WTC11 (cell line): ENCODE results near the gene SLC2A1.

Experiments
- AFF4 ChIP-seq: sonication (generic); formaldehyde crosslinking; IDR thresholded peaks from 2 replicates; pipeline ENCODE4 v1.8.1; 2023; ENCODE audit warnings: mild to moderate bottlenecking, missing genetic modification reagents, borderline replicate concordance
- ATF3 ChIP-seq: sonication (generic); formaldehyde crosslinking; conservative IDR thresholded peaks from 2 replicates; pipeline ENCODE4 v1.8.1; 2022; ENCODE audit warnings: mild to moderate bottlenecking, missing genetic modification reagents
- ESRRA ChIP-seq: sonication (generic); formaldehyde crosslinking; IDR thresholded peaks from 2 replicates; pipeline ENCODE4 v1.8.1; 2022; ENCODE audit warnings: mild to moderate bottlenecking, missing genetic modification reagents, borderline replicate concordance
- HMGA2 ChIP-seq: fragments of 250-450 bp; sonication (Bioruptor Pico); IDR thresholded peaks from 2 replicates; pipeline ENCODE4 v1.4.0; 2021; ENCODE audit warnings: mild to moderate bottlenecking, moderate library complexity
- JUN ChIP-seq: sonication (generic); formaldehyde crosslinking; IDR thresholded peaks from 2 replicates; pipeline ENCODE4 v1.8.0; 2023; ENCODE audit warnings: mild to moderate bottlenecking, missing genetic modification reagents
- NR1H2 ChIP-seq: sonication (generic); formaldehyde crosslinking; IDR thresholded peaks from 2 replicates; pipeline ENCODE4 v1.9.0; 2021; ENCODE audit warnings: mild to moderate bottlenecking, moderate library complexity, missing genetic modification reagents
- RELA ChIP-seq: sonication (generic); formaldehyde crosslinking; IDR thresholded peaks from 2 replicates; pipeline ENCODE4 v1.8.1; 2022; ENCODE audit warnings: missing genetic modification reagents, mild to moderate bottlenecking, borderline replicate concordance
- SMAD3 ChIP-seq: sonication (generic); formaldehyde crosslinking; IDR thresholded peaks from 2 replicates; pipeline ENCODE4 v1.8.0; 2022; ENCODE audit warnings: missing genetic modification reagents, mild to moderate bottlenecking, borderline replicate concordance
- TP53 ChIP-seq: sonication (generic); formaldehyde crosslinking; IDR thresholded peaks from 2 replicates; pipeline ENCODE4 v1.8.1; 2023; ENCODE audit warnings: mild to moderate bottlenecking, missing genetic modification reagents
- TF ChIP-seq, protein P1 (sequence below): fragments of 200-600 bp; IDR thresholded peaks from 2 replicates; pipeline ENCODE4 v1.8.0; 2022; ENCODE audit warnings: antibody characterized with exemption
- TF ChIP-seq, protein P2 (sequence below): sonication (generic); formaldehyde crosslinking; IDR thresholded peaks from 2 replicates; pipeline ENCODE4 v1.8.1; 2023; ENCODE audit warnings: mild to moderate bottlenecking, missing genetic modification reagents
- TF ChIP-seq, protein P3 (sequence below): sonication (generic); formaldehyde crosslinking; IDR thresholded peaks from 2 replicates; pipeline ENCODE4 v1.8.1; 2023; ENCODE audit warnings: mild to moderate bottlenecking, missing genetic modification reagents, moderate library complexity
- TF ChIP-seq, protein P4 (sequence below): sonication (generic); formaldehyde crosslinking; IDR thresholded peaks from 2 replicates; pipeline ENCODE4 v1.8.0; 2022; ENCODE audit warnings: mild to moderate bottlenecking, missing genetic modification reagents

DNA sequence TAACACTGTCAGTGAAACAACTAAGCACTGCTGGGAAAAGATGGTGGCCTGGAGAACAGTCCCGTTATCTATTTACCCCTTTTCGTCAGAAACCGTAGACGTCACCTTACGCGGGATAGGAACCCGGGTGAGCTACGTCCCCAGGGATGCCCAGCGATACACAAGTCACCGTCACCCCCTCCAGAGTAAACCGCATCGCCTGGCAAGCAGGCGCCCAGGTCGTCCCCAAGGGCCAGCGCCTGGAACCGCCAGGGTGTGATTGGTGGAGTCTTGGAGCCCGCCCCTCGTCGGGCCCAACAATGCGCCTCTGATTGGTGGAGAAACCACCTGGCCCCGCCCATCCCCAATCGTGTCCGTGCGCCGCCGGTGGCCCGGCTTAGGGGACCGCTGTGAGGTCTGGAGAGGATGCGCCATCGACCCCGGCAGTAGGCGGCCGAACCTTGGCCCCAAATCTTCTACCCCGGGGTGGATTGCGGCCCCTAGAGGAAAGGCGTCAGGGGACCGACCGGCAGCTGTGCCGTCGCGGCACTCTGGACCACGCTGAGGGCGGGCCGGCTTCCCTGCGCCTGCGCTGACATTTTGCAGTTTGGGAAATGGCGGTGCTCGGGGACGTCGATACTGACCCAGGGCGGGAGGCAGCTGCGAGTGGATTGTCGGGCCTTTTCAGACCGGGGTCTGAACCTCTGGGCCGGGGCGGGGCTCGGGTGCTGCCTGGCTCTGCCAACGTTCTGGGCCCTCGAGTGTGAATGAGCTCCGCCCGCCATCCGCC, 34.4 kb downstream of the SLC2A1 start:
- TF ChIP-seq, protein P1, sequence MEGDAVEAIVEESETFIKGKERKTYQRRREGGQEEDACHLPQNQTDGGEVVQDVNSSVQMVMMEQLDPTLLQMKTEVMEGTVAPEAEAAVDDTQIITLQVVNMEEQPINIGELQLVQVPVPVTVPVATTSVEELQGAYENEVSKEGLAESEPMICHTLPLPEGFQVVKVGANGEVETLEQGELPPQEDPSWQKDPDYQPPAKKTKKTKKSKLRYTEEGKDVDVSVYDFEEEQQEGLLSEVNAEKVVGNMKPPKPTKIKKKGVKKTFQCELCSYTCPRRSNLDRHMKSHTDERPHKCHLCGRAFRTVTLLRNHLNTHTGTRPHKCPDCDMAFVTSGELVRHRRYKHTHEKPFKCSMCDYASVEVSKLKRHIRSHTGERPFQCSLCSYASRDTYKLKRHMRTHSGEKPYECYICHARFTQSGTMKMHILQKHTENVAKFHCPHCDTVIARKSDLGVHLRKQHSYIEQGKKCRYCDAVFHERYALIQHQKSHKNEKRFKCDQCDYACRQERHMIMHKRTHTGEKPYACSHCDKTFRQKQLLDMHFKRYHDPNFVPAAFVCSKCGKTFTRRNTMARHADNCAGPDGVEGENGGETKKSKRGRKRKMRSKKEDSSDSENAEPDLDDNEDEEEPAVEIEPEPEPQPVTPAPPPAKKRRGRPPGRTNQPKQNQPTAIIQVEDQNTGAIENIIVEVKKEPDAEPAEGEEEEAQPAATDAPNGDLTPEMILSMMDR = no peak
- TF ChIP-seq HMGA2 (CRISPR knock-in tag) (no peak), JUN (CRISPR knock-in tag) (no peak), ESRRA (CRISPR knock-in tag) (peak; percentile 82; the same call in 1 of the 2 replicates), AFF4 (CRISPR knock-in tag) (no peak), ATF3 (CRISPR knock-in tag) (no peak), RELA (peak; percentile 86), TP53 (CRISPR knock-in tag) (no peak), SMAD3 (CRISPR knock-in tag) (peak; percentile 75; the same call in 1 of the 2 replicates), NR1H2 (CRISPR knock-in tag) (no peak)
- TF ChIP-seq, protein P2, sequence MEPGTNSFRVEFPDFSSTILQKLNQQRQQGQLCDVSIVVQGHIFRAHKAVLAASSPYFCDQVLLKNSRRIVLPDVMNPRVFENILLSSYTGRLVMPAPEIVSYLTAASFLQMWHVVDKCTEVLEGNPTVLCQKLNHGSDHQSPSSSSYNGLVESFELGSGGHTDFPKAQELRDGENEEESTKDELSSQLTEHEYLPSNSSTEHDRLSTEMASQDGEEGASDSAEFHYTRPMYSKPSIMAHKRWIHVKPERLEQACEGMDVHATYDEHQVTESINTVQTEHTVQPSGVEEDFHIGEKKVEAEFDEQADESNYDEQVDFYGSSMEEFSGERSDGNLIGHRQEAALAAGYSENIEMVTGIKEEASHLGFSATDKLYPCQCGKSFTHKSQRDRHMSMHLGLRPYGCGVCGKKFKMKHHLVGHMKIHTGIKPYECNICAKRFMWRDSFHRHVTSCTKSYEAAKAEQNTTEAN (CRISPR knock-in tag) = no peak
- TF ChIP-seq, protein P3, sequence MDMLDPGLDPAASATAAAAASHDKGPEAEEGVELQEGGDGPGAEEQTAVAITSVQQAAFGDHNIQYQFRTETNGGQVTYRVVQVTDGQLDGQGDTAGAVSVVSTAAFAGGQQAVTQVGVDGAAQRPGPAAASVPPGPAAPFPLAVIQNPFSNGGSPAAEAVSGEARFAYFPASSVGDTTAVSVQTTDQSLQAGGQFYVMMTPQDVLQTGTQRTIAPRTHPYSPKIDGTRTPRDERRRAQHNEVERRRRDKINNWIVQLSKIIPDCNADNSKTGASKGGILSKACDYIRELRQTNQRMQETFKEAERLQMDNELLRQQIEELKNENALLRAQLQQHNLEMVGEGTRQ = no peak
- TF ChIP-seq, protein P4, sequence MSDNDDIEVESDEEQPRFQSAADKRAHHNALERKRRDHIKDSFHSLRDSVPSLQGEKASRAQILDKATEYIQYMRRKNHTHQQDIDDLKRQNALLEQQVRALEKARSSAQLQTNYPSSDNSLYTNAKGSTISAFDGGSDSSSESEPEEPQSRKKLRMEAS (CRISPR knock-in tag) = peak; percentile 84
